Measurements from ENCODE around the gene ATP6V0A4.
"Not testable (repeated sequence)": the region's sequence is repeated elsewhere in the genome, so short reads cannot be mapped to it uniquely, and the experiment has no call there.

ATP6V0A4 gene

DNA sequence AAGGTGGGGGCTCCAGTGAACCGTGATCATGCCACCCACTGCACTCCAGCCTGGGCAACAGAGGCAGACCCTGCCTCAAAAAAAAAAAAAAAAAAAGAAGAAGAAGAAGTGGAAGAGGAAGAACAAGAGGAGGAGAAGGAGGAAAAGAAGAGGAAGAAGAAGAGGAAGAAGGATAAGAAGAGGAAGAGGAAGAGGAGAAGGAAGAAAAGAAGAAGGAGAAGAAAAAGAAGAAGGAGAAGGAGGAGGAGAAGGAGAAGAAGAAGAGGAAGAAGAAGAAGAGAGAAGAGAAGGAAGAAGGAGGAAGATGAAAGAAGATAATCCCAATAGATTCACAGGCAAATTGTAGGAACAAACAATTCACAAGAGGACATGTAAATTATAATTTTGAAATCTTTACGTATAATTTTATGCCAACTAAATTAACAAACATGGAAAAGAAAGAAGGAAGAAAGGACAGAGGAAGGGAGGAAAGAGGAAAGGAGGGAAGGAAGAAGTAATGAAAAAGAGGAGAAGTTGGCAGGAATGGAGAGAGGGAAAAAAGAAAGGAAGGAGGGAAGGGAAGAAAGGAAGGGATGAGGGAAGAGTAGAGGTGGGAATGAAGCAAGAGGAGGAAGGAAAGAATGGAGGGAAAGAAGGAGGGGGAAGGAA, 100.3 kb downstream of the ATP6V0A4 start:
- no peak for DNase-seq

DNA sequence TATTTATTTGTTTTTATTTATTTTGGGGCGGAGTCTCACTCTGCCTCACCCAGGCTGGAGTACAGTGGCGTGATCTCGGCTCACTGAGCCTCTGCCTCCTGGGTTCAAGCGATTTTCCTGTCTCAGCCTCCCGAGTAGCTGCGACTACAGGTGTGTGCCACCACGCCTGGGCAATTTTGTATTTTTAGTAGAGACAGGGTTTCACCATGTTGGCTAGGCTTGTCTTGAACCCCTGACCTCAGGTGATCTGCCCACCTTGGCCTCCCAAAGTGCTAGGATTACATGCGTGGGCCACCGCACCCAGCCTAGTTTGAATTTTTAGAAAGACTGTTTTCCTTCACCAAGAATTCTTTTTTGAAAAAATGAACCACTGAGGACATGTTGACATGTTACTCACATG, 102.2 kb downstream of the ATP6V0A4 start:
- not testable (repeated sequence) for DNase-seq

DNA sequence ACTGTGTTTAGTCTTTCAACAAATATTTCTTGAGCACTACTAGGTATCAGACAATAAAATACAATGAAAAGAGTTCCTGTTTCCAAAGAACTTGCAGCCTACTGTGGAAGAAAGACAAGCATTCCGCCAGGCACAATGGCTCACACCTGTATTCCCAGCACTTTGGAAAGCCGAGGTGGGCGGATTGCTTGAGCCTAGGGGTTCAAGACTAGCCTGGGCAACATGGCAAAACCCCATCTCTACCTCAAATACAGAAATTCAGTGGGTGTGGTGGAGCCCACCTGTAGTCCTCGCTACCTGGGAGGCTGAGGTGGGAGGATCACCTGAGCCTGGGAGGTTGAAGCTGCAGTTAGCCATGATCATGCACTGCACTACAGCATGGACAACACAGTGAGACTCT, 102.9 kb downstream of the ATP6V0A4 start:
- DNase-seq, result no peak

DNA sequence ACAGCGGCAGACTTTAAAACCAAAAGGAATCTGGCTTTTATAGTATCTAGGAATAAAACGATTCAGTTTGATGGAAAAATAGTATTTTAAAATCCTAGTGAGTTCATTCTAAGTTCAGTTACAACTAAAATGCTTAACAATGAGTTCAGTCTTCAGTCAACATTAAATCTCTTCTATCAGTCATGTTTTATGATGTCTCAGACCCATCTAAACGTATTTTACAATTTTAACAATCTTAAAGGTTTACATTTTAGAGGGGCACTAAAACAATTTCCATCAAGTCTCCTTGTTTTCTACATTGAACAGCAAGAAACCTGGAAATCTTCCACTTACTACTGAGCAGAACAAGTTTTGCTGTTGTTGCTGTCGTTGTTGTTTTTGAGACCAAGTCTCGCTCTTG, 106.8 kb downstream of the ATP6V0A4 start:
- DNase-seq, result no peak

DNA sequence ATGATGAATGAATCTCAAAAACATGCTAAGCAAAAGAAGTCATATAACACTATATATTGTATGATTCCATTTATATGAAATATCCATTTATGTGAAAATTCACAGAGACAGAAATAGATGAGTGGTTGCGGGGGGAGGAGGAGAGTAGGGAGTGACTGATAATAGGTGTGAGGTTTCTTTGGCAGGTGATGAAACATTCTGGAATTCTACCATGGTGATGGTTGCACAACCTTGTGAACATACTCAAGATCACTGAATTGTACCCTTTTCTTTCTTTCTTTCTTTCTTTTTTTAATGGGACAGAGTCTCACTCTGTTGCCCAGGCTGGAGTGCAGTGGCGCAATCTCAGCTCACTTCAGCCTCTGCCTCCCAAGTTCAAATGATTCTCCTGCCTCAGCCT, 107.5 kb downstream of the ATP6V0A4 start:
- DNase-seq, result no peak

DNA sequence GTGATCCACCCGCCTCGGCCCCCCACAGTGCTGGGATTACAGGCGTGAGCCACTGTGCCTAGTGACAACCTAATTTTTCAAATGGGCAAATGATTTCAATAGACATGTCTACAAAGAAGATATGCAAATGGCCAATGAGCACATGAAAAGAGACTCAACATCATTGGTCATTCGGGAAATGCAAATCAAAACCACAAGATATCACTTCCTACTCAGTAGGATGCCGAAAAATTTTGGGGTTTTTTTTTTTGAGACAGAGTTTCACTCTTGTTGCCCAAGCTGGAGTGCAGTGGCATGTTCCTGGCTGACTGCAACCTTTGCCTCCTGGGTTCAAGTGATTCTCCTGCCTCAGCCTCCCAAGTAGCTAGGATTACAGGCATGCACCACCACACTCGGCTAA, 110.0 kb downstream of the ATP6V0A4 start:
- not testable (repeated sequence) for DNase-seq

DNA sequence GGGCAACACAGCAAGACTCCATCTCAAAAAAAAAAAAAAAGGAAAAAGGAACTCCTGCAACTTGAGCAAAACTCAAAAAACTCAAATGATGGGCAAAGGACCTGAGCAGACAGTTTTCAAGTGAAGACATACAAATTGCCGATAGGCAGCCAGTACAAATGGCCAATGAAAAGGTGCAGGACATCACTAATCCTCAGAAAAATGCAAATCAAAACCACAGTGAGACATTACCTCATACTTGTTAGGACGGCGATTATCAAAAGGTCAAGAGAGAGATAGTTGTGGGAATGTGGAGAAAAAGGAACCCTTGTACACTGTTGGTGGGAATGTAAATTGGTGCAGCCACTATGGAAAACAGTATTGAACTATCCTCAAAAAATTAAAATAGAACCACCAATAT, 113.7 kb downstream of the ATP6V0A4 start:
- DNase-seq, result no peak

DNA sequence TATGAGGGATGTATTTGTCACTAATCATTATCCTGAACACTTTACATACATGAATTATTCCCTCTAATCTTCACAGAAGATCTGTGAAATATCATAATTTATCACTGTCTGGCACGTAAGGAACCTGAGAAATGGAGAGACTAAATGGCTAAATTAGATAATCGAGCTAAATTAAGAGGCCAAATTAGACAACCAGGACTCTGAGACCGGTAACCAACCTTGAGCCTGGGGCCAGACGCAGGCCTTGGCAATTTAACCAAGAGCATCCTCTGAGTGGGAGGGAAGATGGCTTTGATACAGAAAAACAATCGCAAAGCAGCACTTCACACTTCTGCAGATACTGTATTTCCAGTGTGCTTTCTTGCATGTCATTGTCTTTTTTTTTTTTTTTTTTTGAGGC, 118.2 kb downstream of the ATP6V0A4 start:
- no peak for DNase-seq

DNA sequence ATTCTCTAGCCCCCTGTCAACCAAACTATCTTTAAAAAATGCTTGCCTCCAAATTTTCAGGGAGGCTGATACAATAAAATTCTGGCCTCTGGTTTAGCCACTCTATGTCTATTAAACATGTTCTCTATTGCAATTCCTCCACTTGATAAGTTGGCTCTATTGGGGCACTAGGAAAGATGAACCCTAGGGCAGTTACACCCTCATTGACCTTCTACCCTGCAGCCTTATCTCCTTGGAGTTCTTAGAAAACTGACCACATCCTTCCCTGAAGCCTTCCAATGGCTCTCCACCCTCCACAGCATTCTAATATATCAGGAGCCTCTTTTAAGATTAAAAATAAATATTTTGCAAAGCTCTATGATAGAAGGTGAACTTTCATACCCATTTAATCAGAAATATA, 127.4 kb downstream of the ATP6V0A4 start:
- DNase-seq, result no peak

DNA sequence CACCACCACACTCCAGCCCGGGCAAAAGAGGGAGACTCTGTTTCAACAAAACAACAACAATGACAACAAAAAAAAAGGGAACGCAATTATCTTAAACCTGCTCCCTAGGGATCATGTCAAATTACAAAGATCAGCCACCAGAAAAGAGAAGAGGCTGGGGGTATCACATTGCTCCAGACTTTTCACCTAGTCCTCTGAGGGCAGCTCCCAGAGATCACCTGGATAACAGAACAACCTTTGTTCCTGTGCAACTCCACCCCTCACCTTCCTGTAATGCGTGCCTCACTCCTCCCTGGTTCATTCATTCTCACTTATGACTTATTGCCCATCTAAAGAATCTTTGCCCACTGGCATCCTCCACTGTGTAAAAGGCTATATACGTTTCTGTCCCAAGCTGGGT, 128.6 kb downstream of the ATP6V0A4 start:
- DNase-seq, result no peak

DNA sequence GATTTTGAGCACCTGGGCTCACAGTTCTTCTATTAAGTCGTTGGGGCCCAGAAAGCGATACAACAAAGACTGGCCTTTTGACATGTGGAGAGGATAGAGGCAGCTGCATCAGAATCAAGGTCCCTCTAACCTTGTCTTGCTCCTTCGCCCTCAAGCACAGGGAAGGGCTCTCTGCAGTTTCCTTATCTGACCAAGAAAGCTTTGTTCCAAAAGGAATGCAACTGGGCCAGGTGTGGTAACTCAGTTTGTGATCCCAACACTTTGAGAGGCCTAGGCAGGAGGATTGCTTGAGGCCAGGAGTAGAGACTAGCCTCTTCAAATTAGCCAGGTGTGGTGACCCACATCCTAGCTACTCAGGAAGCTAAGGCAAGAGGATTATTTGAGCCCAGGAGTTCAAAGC, 129.1 kb downstream of the ATP6V0A4 start:
- DNase-seq, result no peak

DNA sequence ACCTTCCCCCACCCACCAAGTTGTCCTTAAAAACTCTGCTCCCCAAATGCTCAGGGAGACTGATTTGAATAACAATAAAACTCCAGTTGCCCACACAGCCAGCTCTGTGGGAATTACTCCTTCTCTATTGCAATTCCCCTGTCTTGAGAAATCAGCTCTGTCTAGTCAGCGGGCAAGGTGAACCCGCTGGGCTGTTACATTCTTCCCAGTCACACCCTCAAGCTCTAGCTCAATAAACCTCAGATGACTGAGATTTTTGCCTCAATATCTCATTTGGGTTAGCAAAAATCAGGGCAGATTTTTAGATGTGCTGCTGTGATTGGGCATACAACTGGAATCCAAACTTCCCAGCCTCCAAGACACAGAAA, 129.8 kb downstream of the ATP6V0A4 start:
- no peak for DNase-seq

DNA sequence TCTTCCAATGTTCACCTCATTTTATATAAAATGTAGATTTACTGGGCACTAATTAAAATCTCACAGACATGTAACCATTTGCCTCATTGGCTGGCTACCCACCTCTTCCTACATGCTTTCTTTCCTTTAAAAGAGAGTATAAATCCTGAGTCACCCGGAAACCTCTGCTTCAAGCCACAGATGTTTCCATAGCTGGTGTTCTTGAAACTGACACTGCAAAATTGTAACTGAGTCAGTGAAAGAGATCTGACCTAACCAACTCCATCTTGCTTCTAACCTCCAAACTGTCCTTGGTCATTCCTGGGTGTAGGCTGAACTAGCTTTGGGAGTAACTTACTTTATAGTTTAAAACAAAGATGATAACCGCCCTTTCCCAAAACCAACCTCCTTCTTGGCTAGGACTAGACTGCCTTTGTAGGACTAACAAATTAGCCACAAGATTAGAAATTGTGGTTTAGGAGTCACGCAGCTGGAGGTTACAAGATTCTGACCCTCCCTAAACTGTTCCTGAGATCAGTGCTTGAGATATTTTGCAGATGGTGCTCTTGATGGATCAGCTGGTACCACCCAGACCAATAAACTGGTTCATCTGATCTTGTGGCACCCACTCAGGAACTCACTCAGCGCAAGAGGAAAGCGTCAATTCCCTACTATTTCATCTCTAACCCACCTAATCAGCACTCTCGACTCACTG, 130.3 kb downstream of the ATP6V0A4 start:
- DNase-seq, result no peak

DNA sequence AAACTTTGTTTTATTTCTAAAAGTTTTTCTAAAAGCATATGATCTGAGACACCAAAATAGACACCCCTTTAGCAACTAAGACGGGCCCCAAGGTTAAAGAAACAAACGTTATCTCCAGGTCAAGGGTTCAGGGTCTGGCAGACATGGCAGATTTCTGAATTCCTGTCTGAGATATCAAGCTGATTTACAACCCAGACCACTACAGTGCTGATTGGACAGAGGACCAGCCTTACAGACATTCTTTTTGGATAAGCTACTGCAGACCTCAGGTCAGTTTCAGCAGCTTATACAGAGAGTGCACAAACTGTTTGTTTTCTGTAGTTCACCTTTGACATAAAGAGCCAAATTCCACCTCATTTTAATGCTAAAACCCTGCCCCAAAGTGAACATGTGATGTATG, 131.6 kb downstream of the ATP6V0A4 start:
- no peak for DNase-seq

DNA sequence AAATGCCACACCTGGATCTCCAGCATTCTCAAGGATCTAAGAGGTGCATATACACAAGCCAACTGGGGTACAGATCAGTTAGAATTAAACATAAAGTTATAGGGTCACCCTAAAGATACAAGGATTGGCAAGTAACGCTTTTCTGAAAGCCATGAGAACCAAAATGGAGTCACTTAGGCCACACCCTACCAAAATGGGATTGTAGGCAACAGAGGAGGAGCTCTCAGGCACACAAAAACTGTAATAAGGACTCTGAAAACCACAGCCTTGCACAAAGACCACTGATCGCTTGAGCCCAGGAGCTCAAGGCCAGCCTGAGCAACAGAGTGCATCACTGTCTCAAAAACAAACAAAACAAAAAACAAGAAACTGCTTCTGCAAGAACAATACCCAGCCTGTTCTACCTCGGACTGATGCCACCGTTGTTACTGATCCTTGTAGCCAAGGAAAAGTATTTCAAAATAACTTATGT, 132.3 kb downstream of the ATP6V0A4 start:
- DNase-seq, result no peak

DNA sequence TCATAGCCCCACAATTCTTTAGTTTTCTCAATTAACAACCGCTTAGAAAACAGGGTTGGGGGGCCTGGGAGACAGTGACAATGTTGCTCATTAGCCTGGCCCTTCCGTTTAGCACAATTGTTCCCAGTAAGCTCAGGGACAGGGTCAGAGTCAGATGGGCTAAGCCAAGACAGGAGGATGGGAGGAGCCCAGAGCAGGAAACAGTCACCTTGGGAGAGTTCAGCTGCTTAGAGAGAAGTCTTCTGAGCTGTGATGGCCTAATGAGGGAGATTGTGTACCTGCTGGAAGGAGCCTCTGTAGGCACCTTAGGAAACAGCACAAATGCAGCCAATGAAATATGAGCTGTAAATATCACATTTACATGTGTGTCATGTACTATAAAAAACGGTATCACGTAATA, 132.7 kb downstream of the ATP6V0A4 start:
- DNase-seq, result no peak

DNA sequence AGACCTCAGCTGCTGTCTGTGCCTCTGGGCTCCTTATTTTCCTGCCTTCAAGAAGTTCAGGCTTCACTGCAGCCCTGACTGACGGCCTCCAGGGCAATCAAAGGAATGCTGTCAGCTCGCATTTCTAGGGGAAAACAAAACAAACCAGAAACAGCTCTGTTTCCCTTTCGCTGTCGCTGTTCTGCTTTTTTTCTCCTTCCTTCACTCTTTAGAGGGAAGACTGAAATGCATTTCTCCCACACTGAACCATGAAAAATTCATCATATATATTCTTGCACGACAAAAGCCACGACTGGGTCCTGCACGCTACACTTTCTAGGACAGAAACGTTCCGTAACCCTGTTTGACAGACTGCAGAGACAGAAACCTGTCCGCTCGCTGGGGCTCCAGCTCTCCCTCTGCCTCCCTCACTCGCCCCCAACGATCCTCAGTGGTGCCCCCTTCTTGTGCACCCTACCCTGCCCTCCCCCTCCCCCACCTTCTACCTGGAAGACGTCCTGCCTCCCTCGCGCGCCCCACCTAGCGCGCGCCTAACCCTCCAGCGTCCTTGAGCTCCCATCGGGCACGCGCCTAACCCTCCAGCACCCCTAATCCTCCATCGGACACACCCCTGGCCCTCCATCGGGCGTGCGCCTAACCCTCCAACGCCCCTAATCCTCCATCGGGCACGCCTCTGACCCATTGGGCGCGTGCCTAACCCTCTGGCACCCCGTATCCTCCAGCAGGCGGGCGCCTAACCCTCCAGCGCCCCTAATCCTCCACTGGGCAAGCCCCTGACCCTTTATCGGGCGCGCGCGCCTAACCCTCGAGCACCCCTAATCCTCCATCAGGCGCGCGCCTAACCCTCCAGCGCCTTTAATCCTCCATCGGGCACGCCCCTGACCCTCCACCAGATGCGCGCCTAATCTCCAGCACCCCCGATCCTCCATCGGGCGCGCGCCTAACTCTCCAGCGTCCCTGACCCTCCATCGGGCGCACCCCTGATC, 134.0 kb downstream of the ATP6V0A4 start:
- no peak for DNase-seq

DNA sequence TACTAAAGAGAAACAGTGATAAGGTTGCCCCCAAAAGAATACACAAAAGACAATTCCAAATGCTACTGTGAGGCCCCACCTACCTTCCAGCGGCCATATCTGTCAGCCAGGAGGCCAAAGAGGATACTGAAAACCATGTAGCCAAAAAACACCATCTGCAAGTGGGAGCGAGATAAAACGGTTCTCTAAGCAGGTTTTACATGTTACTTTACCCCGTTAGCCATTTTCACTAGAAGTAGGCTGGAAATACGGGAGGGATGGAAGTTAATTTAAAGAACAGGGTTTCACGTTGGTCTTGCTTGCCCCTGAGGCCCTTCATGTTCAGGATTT, 135.0 kb downstream of the ATP6V0A4 start:
- DNase-seq, result no peak

DNA sequence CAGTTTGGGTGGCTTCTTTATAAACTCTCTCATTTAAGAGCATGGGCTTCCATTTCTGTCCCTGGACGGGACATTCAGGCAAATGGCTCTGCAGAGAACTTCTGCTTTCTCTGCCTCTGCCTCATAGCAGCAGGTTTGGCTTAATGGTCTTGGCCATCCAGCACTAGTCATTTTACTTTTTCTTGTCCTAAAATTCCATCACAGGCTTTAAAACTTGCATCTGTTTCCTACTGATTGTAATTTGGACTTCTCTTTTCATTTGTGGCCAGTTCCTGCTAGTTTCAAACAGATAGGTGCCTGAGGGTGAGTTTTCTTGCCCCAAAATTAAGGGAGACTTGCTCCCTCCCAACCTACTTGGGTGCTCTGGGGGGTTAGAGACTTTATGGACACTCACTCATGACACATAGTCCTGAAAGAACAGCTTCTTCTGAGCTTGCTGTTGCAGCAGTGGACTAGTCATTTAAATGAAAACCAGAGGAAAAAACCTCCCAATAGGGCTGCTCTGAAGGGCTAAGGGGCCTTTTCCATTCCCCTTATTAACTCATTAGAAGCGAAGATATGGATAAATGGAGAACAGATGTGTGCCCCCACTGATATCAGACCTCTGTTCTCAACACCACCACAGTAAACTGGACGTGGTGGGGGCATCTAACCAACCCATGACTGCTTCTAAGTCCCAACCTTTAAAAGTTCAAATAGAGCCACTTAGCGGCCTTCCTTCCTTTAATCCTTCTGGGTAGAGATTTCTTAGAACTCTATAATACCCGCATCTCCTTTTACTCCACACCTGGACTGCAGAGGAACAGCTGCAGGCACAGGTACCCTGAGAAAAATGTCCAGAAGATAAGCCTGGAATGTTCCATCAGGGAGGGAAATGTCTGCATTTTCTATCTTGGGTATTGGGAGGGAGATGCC, 135.7 kb downstream of the ATP6V0A4 start:
- DNase-seq, result no peak

DNA sequence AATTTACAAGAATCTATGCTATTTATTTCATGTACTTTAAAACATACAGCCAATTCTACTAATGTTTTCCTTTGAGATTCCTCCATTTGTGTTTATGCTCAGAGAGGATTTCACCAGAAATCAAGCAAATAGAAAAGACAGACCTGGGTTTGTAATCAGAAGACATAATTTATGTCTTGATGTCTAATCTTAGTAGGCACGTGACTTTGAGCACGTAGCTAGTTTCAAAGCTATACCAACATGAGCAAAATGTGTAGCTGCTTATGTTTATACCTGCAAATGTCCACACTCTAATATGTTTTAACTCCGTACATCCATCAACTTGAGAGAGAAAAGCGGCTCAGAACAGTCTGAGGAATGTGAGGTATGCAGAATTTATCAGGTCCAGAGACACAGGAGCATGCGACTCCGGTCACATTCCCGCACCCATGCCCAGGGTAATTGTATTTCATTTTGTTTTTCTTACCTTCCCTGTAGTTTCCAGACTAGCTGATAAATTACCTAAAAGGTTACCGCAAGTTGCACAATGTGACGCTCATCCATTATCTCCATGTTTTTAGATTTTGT, 136.8 kb downstream of the ATP6V0A4 start:
- DNase-seq, result no peak

DNA sequence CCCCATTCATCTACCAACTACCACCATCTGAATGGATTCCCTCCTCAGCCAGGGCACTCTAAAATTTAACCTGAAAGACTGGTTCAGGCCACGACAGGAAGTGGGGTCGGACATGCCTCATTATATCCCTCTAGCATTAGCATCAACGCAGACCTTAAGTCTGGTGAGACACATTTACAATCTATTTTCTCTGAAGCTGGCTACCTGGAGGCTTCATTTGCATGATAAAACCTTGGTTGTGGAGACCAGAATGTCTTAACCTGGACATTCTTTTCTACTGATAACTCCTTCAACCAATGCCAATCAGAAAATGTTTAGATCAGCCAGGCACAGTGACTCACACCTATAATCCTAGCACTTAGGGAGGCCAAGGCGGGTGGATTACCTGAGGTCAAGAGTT, 139.1 kb downstream of the ATP6V0A4 start:
- DNase-seq, result no peak

DNA sequence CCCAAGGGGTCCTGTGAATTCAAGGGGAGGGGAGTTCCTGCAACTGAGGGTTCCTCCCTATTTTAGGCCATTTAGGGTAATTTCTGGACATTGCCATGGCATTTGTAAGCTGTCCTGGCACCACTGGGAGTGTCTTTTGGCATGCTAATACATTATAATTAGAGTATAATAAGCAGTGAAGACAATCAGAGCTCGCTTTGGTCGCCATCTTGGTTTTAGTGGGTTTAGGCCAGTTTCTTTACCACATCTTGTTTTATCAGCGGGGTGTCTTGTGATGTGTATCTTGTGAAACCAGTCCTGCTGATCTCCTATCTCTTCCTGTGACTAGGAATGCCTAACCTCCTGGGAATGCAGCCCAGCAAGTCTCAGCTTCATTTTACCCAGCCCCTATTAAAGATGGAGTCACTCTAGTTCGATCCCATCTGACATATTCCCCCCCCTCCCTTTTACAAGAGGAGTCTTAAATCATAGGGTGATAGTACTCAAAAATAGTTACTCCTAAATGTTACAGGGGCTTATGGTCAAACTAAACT, 140.1 kb downstream of the ATP6V0A4 start:
- DNase-seq, result no peak
